SK-N-SH treated with all-trans-retinoic acid at 6 μM for 48 hours (cell line): ENCODE results near the gene MRPL28.

Experiments used
- BACH2 ChIP-seq: fragments of 250-450 bp; sonication (Bioruptor Pico); IDR thresholded peaks from 2 replicates; pipeline ENCODE4 v1.9.0; 2021; ENCODE audit warnings: mild to moderate bottlenecking, borderline replicate concordance
- ESRRG ChIP-seq: fragments of 250-450 bp; sonication (Bioruptor Pico); IDR thresholded peaks from 2 replicates; pipeline ENCODE4 v1.6.1; 2021; ENCODE audit warnings: mild to moderate bottlenecking
- TOX ChIP-seq: fragments of 250-450 bp; sonication (Bioruptor Pico); IDR thresholded peaks from 2 replicates; pipeline ENCODE4 v1.8.0; 2021; ENCODE audit warnings: mild to moderate bottlenecking, moderate library complexity, borderline replicate concordance

DNA sequence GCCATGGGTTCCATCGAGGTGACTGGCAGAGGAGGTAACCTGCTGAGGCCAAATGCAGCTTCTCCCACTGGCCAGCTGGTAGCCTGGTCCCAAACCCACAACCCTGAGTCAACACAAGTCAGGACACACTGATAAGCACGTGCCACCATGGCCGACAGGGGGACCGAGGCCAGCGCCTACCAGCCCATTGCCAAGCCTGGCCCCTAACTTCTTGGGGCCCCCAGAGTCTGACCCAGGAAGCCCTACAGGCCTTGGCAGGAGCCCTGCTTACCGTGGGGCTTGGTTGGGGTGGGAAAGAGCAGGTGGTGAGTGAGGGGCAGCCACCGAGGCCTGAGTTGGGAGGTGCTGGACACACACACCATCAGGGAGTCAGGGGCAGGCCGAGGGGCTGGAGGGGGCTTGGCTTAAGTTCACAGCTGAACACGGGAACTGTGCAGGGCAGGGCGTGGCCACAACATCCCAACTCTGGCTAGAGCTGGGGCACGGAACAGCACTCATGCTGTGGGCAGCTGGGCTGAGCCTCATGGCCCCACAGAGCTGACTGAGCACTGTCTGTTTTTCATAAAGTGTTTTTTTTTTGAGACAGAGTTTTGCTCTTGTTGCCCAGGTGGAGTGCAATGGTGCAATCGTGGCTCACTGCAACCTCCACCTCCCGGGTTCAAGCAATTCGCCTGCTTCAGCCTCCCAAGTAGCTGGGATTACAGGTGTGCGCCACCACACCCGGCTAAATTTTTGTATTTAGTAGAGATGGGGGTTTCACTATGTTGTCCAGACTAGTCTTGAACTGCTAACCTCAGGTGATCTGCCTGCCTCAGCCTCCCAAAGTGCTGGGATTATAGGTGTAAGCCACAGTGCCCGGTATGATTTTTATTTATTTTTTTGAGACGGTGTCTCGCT lies 5.5 kb downstream of the MRPL28 start:
- TF ChIP-seq TOX, result no peak
- TF ChIP-seq ESRRG (CRISPR knock-in tag), result no peak
- no peak for TF ChIP-seq BACH2
